SK-N-MC (cell line): Measurements from ENCODE around the gene PRKCZ.

Experiments used
- DNase-seq: peaks from one replicate; pipeline ENCODE4 v3.0.0-alpha.2; 2011; ENCODE audit warnings: low read depth, low spot score
- H3K27ac ChIP-seq: fragments of 200-600 bp; sonication (generic); 2 replicates; pipeline ENCODE4 v1.5.1; 2016; ENCODE audit warnings: mixed run types
- H3K36me3 ChIP-seq: fragments of 200-600 bp; sonication (generic); 2 replicates; pipeline ENCODE4 v1.6.1; 2017; ENCODE audit warnings: antibody characterized with exemption, low read length, mixed read lengths; ENCODE audit not compliant: insufficient read depth
- H3K4me3 ChIP-seq: fragments of 200-600 bp; sonication (generic); 2 replicates; pipeline ENCODE4 v1.5.1; 2016
- H3K9ac ChIP-seq: fragments of 200-600 bp; sonication (generic); 2 replicates; pipeline ENCODE4 v1.8.0; 2017; ENCODE audit warnings: mixed run types, mixed read lengths; ENCODE audit not compliant: insufficient read length
- H3K9me3 ChIP-seq: fragments of 200-600 bp; sonication (generic); 2 replicates; pipeline ENCODE4 v1.6.1; 2017; ENCODE audit warnings: low read depth, mild to moderate bottlenecking, antibody characterized with exemption, low read length, moderate library complexity, mixed read lengths
- EZH2 ChIP-seq: fragments of 200-600 bp; sonication (generic); IDR thresholded peaks from one replicate; pipeline ENCODE4 v1.6.1; 2017; ENCODE audit warnings: antibody characterized with exemption
- FOXP2 ChIP-seq: optimal IDR thresholded peaks from 2 replicates; pipeline ENCODE3; 2011; ENCODE audit warnings: mild to moderate bottlenecking, moderate library complexity; ENCODE audit not compliant: insufficient read depth; ENCODE audit errors: extremely low read length, control extremely low read depth
- POLR2AphosphoS5 ChIP-seq: IDR thresholded peaks from 2 replicates; pipeline ENCODE4 v1.6.1; 2012; ENCODE audit warnings: mild to moderate bottlenecking, low read depth, low read length, borderline replicate concordance

The PRKCZ gene

GRCh38 chr1:2041305-2041704 lies 8.9 kb upstream of the PRKCZ start:
- H3K27ac ChIP-seq = no peak overlapping the region
- no peak overlapping the region for H3K9ac ChIP-seq
- no peak overlapping the region for H3K4me3 ChIP-seq
- no peak for DNase-seq
- no peak for TF ChIP-seq FOXP2
- no peak for TF ChIP-seq EZH2
- TF ChIP-seq POLR2AphosphoS5 = no peak
- H3K9me3 ChIP-seq = no peaks in the 10 kb centered on the region
- H3K36me3 ChIP-seq = no peaks in the 10 kb centered on the region

- no peak for TF ChIP-seq EZH2
- no peak for TF ChIP-seq POLR2AphosphoS5
- Histone ChIP-seq H3K9ac (no peak overlapping the region), H3K4me3 (no peak overlapping the region), H3K27ac (no peak overlapping the region), H3K36me3 (no peaks in the 10 kb centered on the region), H3K9me3 (no peaks in the 10 kb centered on the region)
- DNase-seq = no peak
These were observed 8.3 kb upstream of the PRKCZ start for GRCh38 chr1:2041887-2042286.

GRCh38 chr1:2042830-2043773 lies 7.1 kb upstream of the PRKCZ start:
- Histone ChIP-seq H3K36me3 (no peaks in the 10 kb centered on the region), H3K4me3 (no peak overlapping the region), H3K27ac (no peak overlapping the region), H3K9ac (no peak overlapping the region), H3K9me3 (no peaks in the 10 kb centered on the region)
- DNase-seq = no peak
- no peak for TF ChIP-seq EZH2
- TF ChIP-seq FOXP2 = no peak
- no peak for TF ChIP-seq POLR2AphosphoS5

- no peak overlapping the region for H3K27ac ChIP-seq
- H3K9ac ChIP-seq = no peak overlapping the region
- DNase-seq = no peak
- no peaks in the 10 kb centered on the region for H3K36me3 ChIP-seq
- H3K4me3 ChIP-seq = no peak overlapping the region
- TF ChIP-seq FOXP2 (no peak), EZH2 (no peak)
- H3K9me3 ChIP-seq = no peaks in the 10 kb centered on the region
These were observed 6.3 kb upstream of the PRKCZ start for GRCh38 chr1:2043886-2044285.

GRCh38 chr1:2044510-2045319 lies 5.5 kb upstream of the PRKCZ start:
- Histone ChIP-seq H3K36me3 (no peaks in the 10 kb centered on the region), H3K4me3 (peak overlapping the region; percentile 66), H3K9ac (no peak overlapping the region), H3K9me3 (no peaks in the 10 kb centered on the region), H3K27ac (no peak overlapping the region)
- DNase-seq = no peak
- TF ChIP-seq EZH2 (no peak), FOXP2 (no peak), POLR2AphosphoS5 (no peak)

- no peak for TF ChIP-seq EZH2
- Histone ChIP-seq H3K36me3 (no peaks in the 10 kb centered on the region), H3K27ac (no peak overlapping the region), H3K9ac (no peak overlapping the region), H3K9me3 (no peaks in the 10 kb centered on the region), H3K4me3 (no peak overlapping the region)
- no peak for DNase-seq
These were observed 4.6 kb upstream of the PRKCZ start for GRCh38 chr1:2045468-2046173.

- Histone ChIP-seq H3K27ac (no peak overlapping the region), H3K9me3 (no peaks in the 10 kb centered on the region), H3K36me3 (no peaks in the 10 kb centered on the region), H3K9ac (no peak overlapping the region), H3K4me3 (no peak overlapping the region)
- no peak for TF ChIP-seq EZH2
- TF ChIP-seq FOXP2 = no peak
- TF ChIP-seq POLR2AphosphoS5 = no peak
- DNase-seq = no peak
These were observed 3.9 kb upstream of the PRKCZ start for GRCh38 chr1:2046174-2046917.
